ENCODE results near the gene NPAS3.

NPAS3 gene

GRCh38 chr14:33710273-33710672 is 771.6 kb downstream of the NPAS3 start:
- no peak for DNase-seq (ENCODE audit: low read depth, low spot score)

- no peak for DNase-seq (ENCODE audit: low read depth, low spot score)
These were observed 772.5 kb downstream of the NPAS3 start for GRCh38 chr14:33711194-33711593.

GRCh38 chr14:33711811-33712216 is 773.1 kb downstream of the NPAS3 start:
- no peak for DNase-seq (ENCODE audit: low read depth, low spot score)

- no peak for DNase-seq (ENCODE audit: low read depth, low spot score)
These were observed 776.0 kb downstream of the NPAS3 start for GRCh38 chr14:33714527-33715226.

GRCh38 chr14:33715227-33715528 is 776.5 kb downstream of the NPAS3 start:
- DNase-seq (ENCODE audit: low read depth, low spot score) = no peak

GRCh38 chr14:33716921-33717320 is 778.2 kb downstream of the NPAS3 start:
- DNase-seq (ENCODE audit: low read depth, low spot score) = no peak

- DNase-seq (ENCODE audit: low read depth, low spot score) = no peak
These were observed 779.2 kb downstream of the NPAS3 start for GRCh38 chr14:33717866-33718265.

GRCh38 chr14:33720284-33720787 is 781.7 kb downstream of the NPAS3 start:
- no peak for DNase-seq (ENCODE audit: low read depth, low spot score)

GRCh38 chr14:33726685-33727084 is 788.0 kb downstream of the NPAS3 start:
- no peak for DNase-seq (ENCODE audit: low read depth, low spot score)

- no peak for DNase-seq (ENCODE audit: low read depth, low spot score)
These were observed 788.9 kb downstream of the NPAS3 start for GRCh38 chr14:33727606-33728005.

GRCh38 chr14:33728010-33728498 is 789.4 kb downstream of the NPAS3 start:
- DNase-seq (ENCODE audit: low read depth, low spot score) = no peak

GRCh38 chr14:33730156-33730555 is 791.5 kb downstream of the NPAS3 start:
- no peak for DNase-seq (ENCODE audit: low read depth, low spot score)

GRCh38 chr14:33732175-33732574 is 793.5 kb downstream of the NPAS3 start:
- DNase-seq (ENCODE audit: low read depth, low spot score) = no peak

- DNase-seq (ENCODE audit: low read depth, low spot score) = no peak
These were observed 794.6 kb downstream of the NPAS3 start for GRCh38 chr14:33733310-33733709.

GRCh38 chr14:33733721-33734120 is 795.0 kb downstream of the NPAS3 start:
- no peak for DNase-seq (ENCODE audit: low read depth, low spot score)

GRCh38 chr14:33734387-33734786 is 795.7 kb downstream of the NPAS3 start:
- no peak for DNase-seq (ENCODE audit: low read depth, low spot score)

- no peak for DNase-seq (ENCODE audit: low read depth, low spot score)
These were observed 797.7 kb downstream of the NPAS3 start for GRCh38 chr14:33736299-33736825.

- DNase-seq (ENCODE audit: low read depth, low spot score) = no peak
These were observed 798.3 kb downstream of the NPAS3 start for GRCh38 chr14:33736979-33737378.

GRCh38 chr14:33737446-33737845 is 798.8 kb downstream of the NPAS3 start:
- DNase-seq (ENCODE audit: low read depth, low spot score) = no peak

- no peak for DNase-seq (ENCODE audit: low read depth, low spot score)
These were observed 799.4 kb downstream of the NPAS3 start for GRCh38 chr14:33738029-33738428.

- DNase-seq (ENCODE audit: low read depth, low spot score) = no peak
These were observed 799.8 kb downstream of the NPAS3 start for GRCh38 chr14:33738491-33738890.

GRCh38 chr14:33740531-33740930 is 801.9 kb downstream of the NPAS3 start:
- no peak for DNase-seq (ENCODE audit: low read depth, low spot score)

GRCh38 chr14:33742166-33742565 is 803.5 kb downstream of the NPAS3 start:
- no peak for DNase-seq (ENCODE audit: low read depth, low spot score)

- DNase-seq (ENCODE audit: low read depth, low spot score) = no peak
These were observed 806.5 kb downstream of the NPAS3 start for GRCh38 chr14:33745163-33745562.

Data from brain pericyte (primary cell).